Measurements from ENCODE around the gene MCU.
"Not testable (repeated sequence)": the region's sequence is repeated elsewhere in the genome, so short reads cannot be mapped to it uniquely, and the experiment has no call there.

MCU gene

GRCh38 chr10:72686430-72686829 is 5.5 kb upstream of the MCU start:
- not testable (repeated sequence) for DNase-seq (ENCODE audit: low read depth, low spot score)

GRCh38 chr10:72687035-72687434 is 4.9 kb upstream of the MCU start:
- no peak for DNase-seq (ENCODE audit: low read depth, low spot score)

- no peak for DNase-seq (ENCODE audit: low read depth, low spot score)
Observed at GRCh38 chr10:72688208-72688651, 3.7 kb upstream of the MCU start.

- no peak for DNase-seq (ENCODE audit: low read depth, low spot score)
Observed at GRCh38 chr10:72689660-72690059, 2.3 kb upstream of the MCU start.

- DNase-seq (ENCODE audit: low read depth, low spot score), result no peak
Observed at GRCh38 chr10:72690071-72690755, 1.7 kb upstream of the MCU start.

GRCh38 chr10:72691470-72691862 is 477 bp upstream of the MCU start:
- DNase-seq (ENCODE audit: low read depth, low spot score), result no peak

- no peak for DNase-seq (ENCODE audit: low read depth, low spot score)
Observed at GRCh38 chr10:72692744-72692993, 726 bp downstream of the MCU start.

GRCh38 chr10:72692994-72693781 is 1.2 kb downstream of the MCU start:
- no peak for DNase-seq (ENCODE audit: low read depth, low spot score)

GRCh38 chr10:72694476-72695369 is 2.8 kb downstream of the MCU start:
- no peak for DNase-seq (ENCODE audit: low read depth, low spot score)

- no peak for DNase-seq (ENCODE audit: low read depth, low spot score)
Observed at GRCh38 chr10:72695496-72695895, 3.6 kb downstream of the MCU start.

- DNase-seq (ENCODE audit: low read depth, low spot score), result no peak
Observed at GRCh38 chr10:72697716-72698115, 5.8 kb downstream of the MCU start.

- DNase-seq (ENCODE audit: low read depth, low spot score), result not testable (repeated sequence)
Observed at GRCh38 chr10:72702465-72702864, 10.5 kb downstream of the MCU start.

- no peak for DNase-seq (ENCODE audit: low read depth, low spot score)
Observed at GRCh38 chr10:72702868-72703581, 11.1 kb downstream of the MCU start.

GRCh38 chr10:72704117-72704516 is 12.2 kb downstream of the MCU start:
- no peak for DNase-seq (ENCODE audit: low read depth, low spot score)

- no peak for DNase-seq (ENCODE audit: low read depth, low spot score)
Observed at GRCh38 chr10:72709041-72709440, 17.1 kb downstream of the MCU start.

- DNase-seq (ENCODE audit: low read depth, low spot score), result no peak
Observed at GRCh38 chr10:72712136-72712535, 20.2 kb downstream of the MCU start.

GRCh38 chr10:72719941-72720592 is 28.1 kb downstream of the MCU start:
- no peak for DNase-seq (ENCODE audit: low read depth, low spot score)

- no peak for DNase-seq (ENCODE audit: low read depth, low spot score)
Observed at GRCh38 chr10:72720814-72721660, 29.1 kb downstream of the MCU start.

GRCh38 chr10:72727130-72727529 is 35.2 kb downstream of the MCU start:
- DNase-seq (ENCODE audit: low read depth, low spot score), result no peak

- DNase-seq (ENCODE audit: low read depth, low spot score), result no peak
Observed at GRCh38 chr10:72728462-72728861, 36.5 kb downstream of the MCU start.
